ENCODE measurements around the gene CHRNB2.

- no peak for TF ChIP-seq EZH2 (IDR thresholded peaks at IDR 0.05; ENCODE audit: low read length)
- no peak for TF ChIP-seq CTCF (optimal IDR thresholded peaks at IDR 0.05 in 1 of 3, IDR thresholded peaks at IDR 0.05 in 1 of 3, conservative IDR thresholded peaks at IDR 0.05 in 1 of 3; ENCODE audit: extremely low read depth in 1 of 3, insufficient read depth in 2 of 3, low read length in 3 of 3)
These were observed 46.7 kb downstream of the CHRNB2 start for GRCh38 chr1:154614247-154614646.
